Measurements from ENCODE around the gene BACE2. TPM values are rescaled to one million over a fixed set of nuclear protein-coding genes. Genes with fewer than 3 reads are reported as not detected.
A peak's percentile ranks its signal among the peaks of the same experiment; 100 is the strongest.
"Not testable (repeated sequence)": the region's sequence is repeated elsewhere in the genome, so short reads cannot be mapped to it uniquely, and the experiment has no call there.

The BACE2 gene
- total RNA-seq, 1 donor from 2014 or later = 11.4 TPM

DNA sequence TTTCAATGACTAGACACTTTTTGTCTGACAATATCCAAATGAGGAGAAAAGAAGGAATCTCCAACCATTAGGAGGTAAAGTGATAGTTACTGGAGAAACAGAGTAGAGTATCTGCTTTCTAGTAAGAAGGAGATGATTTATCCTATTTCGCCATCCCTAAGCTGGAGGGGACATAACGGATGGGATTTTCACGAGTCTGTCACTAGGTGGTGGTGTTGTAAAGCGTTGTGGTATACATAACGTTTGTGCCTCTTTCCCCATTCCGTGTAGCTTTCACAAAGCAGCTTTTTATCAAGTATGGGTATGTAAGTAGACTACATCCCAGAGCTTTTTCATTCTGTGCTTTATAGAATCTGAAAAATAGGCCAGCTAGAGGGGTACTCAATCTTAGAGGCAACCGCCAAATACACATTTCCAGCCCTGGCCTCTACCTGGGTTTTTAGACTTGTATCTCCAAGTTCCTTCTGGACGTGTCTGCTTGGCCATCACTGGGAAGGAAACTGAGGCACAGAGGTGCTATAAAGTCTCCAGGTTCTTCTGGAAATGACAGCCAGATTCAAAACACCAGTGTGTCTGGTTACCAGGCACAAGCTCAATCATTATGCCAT is 115.4 kb downstream of the BACE2 start:
- no peak for DNase-seq
- peak; percentile 93 for ATAC-seq (ENCODE audit: poor library complexity)
- intact Hi-C loops (cut with DNase I) = loop anchor here (5.0 kb wide), 1 partner anchor 179 kb away; no protein-coding TSS in a partner anchor

DNA sequence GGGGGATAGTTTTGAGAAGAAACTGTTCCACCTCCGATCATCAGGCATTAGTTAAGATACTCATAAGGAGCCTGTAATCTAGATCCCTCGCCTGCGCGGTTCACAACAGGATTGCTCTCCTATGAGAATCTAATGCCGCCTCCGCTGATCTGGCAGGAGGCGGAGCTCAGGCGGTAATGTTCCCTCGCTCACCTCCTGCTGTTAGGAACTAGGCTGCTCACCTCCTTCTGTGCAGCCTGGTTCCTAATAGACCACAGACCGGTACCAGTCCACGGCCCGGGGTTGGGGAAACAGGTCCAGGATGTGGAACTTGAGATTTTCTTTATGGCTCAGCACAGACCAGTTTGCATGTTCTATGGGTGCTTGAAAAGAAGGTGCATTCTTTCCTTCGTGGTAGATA is 121.5 kb downstream of the BACE2 start:
- ATAC-seq (ENCODE audit: poor library complexity) (no peak), DNase-seq (no peak)
- intact Hi-C loops (cut with DNase I) = no loop called here

DNA sequence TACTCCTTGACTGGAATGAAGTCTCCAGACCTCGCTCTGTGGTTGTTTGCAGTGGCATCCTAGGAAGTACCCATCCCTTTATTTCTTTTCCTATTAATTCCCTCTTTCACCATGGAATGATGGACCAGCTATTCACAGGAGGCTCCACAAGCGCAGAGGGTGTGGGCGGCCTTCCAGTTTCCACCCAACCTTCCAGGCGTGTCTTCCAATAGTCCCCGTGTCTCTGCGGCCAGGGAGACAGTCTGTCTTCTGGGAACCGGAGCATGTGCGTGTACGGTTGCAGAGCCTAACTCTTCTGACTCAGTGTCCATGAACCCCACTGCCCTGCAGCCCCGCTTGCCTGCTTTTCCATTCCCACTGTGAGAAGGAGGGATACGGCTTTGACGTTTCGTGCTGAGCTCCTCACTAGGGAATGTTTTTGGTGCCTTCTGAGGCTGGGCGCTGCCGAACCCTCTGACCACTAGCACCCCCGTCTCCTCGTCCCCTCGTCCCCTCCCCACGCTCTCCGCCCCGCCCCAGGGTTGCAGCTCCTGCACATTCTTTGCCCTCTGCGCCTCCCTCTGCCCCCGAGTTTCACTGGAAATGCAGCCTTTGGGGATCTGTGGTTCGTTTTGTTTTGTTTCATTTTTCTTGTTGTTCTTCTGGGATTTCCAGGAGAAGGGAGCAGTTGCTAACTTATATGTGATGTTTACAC is 122.3 kb downstream of the BACE2 start:
- ATAC-seq (ENCODE audit: poor library complexity) (no peak), DNase-seq (peak; percentile 43)
- intact Hi-C loops (cut with DNase I) = no loop called here

DNA sequence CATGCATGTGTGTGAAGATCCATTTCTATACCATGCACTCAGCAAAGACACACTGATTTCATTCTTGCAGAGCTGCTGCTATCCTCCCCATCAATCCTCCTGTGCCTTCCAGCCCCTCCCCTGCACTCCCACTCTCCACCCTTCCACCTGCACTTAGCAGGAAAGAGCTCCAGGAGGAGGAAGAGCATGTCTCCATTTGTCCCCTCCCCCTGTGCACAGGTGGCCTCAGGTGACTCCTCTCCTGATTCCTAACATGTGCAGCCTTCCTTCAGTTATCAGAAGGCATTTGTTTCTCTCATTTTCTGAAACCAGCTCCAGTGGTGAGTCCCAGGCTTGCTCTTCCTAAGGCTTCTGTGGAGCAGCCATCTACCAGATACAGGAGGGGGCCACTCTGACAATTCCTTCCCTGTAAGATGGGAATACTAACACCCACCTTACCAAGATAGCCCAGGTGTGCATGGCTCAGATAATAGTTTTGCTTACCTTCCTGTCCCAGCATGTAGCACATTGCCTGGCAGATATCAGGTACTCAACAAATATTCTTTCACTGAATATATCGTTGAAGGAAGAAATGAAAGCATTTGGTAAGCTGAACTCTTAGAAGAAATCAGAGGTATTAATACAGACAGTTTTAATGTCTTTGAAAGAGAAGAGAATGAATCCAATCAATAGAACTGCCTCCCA is 126.7 kb downstream of the BACE2 start:
- no peak for ATAC-seq (ENCODE audit: poor library complexity)
- no peak for DNase-seq
- intact Hi-C loops (cut with DNase I) = no loop called here

DNA sequence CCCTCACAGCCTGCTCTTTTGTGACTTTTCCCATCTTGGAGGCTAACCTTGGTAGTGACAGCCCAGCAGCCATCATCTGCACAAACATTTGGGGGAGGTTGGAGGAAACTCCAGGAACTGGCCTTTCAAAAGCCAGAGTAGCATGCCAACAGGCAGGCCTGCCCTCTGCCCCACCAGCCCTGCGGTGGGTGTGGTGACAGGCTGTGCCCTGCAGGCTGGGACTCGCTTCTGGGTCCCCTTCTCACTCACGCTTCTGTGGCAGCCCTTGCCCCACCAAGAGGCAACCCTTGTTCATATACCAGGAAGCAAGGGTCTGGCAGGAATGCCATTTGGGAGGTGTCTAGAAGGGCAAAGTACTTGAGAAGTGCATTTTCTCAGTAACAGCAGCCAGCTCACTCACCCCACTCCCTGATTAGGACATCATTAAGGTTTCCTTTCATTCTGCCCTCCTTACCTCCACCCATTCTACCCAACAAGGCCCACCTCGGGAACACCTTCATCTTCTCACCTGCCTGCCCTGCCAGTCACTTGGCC is 127.8 kb downstream of the BACE2 start:
- ATAC-seq (ENCODE audit: poor library complexity) (no peak), DNase-seq (no peak)
- intact Hi-C loops (cut with DNase I) = no loop called here

DNA sequence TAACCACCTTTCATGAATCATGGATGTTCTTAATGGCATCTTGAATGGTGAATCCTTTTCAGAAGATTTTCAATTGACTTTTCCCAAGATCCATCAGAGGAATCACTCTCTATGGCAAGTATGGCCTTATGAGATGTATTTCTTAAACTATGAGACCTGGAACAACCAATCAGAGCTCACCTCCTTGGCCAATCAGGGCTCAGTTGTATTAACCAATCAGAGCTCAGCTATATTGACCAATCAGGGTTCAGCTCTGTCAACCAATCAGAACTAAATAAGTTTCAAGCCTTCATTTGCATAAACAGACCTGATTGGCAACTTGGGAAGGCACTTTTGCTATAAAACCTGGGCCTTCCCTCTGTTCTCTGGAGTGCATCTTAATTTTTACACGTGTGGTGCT is 135.0 kb downstream of the BACE2 start:
- no peak for DNase-seq
- intact Hi-C loops (cut with DNase I) = no loop called here
- ATAC-seq (ENCODE audit: poor library complexity) = no peak

DNA sequence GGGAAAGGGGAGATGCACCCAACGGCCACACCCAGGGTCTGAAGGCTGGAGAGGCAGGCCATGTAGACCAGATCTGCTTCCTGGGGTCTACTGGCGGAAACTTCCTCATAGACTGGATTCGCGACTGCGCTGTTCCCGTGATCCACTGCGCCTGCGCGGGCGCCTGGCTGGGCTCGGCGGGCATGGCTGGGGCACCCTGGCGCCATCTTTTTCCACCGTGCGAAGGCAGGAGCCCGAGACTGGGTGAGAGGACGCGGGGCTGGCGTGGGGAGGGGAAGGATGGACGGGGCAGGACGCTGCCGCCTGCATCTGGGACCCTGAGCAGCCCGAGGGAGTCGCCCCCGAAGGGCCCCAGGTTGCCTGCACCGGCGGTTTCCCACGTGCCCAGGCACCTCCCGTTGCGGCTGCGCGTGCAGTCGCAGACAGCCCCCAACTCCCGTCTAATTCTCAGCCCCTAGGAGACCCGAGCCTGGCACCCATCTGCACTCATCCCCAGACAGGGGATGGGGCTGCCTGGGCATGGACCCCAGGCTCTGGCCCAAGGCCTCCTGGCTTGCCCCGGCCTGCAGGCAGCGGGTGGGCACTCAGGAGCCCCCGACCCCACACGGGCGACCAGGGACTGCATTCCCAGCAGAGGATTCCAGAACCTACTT is 136.2 kb downstream of the BACE2 start:
- no peak for DNase-seq

DNA sequence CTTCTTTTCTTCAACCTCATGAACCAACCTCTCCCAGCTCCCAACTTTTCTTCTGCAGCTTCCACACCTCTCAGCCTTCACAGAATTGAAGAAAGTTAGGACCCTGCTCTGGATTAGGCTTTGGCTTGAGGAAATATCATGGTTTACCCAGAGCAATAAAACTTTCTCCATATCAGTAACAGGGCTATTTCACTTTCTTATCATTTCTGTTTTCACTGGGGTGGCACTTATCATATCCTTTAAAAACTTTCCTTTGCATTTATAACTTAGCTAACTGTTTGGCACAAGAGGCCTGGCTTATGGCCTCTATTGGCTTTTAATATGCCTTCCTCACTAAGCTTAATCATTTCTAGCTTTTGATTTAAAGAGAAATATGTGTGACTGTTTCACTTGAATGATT is 139.3 kb downstream of the BACE2 start:
- intact Hi-C loops (cut with DNase I) = no loop called here
- no peak for ATAC-seq (ENCODE audit: poor library complexity)
- DNase-seq = no peak

More for the DNA sequence above, 136.2 kb downstream of the BACE2 start:
- intact Hi-C loops (cut with DNase I) = no loop called here
- no peak for ATAC-seq (ENCODE audit: poor library complexity)

DNA sequence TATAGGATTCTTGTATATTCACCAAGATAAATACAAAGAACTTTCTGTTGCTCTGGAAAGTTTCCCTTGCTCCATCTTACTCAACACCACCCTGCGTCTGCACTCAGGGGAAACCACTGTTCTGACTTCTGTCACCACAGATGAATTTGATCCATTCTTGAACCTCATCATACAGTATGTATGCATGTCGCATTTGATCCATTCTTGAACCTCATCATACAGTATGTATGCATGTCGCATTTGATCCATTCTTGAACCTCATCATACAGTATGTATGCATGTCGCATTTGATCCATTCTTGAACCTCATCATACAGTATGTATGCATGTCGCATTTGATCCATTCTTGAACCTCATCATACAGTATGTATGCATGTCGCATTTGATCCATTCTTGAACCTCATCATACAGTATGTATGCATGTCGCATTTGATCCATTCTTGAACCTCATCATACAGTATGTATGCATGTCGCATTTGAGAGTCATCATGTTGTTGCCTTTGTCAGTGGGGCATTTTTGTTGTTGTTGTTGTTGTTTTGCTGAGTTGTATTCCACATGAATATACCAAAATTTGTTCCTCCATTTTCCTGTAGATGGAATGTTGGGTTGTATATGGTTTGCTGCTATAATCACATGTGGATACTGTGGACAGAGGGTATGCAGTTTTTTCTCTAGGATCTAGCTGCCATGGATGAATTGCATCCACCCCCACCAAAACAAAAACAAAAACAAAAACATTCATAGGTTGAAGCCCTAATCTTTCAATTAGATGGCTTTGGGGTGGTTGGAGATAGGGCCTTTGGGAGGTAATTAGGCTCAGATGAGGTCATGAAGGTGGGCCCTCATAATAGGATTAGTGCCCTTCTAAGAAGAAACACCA is 145.6 kb downstream of the BACE2 start:
- intact Hi-C loops (cut with DNase I); DNase-seq; ATAC-seq (ENCODE audit: poor library complexity): not testable (repeated sequence)

DNA sequence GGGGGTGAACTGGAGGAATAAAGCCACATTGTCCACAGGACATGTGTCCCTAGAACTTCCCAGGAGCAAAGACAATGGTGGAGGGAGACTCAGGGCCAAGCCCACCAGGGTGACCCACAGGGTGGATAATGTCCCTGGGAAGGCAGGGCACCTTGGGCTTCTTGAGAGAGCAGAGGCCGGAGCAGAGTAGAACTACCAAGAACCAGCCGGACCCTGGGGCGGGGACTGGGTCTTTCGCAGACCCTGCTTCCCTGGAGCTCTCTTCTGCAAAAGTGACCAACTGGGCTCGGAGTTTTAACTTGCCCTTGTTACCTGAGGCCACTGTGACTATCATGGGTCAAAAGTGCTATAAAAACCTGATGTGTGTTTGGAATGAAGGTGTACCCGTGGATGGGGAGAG is 147.8 kb downstream of the BACE2 start:
- ATAC-seq (ENCODE audit: poor library complexity) (no peak), DNase-seq (no peak)
- intact Hi-C loops (cut with DNase I) = no loop called here

DNA sequence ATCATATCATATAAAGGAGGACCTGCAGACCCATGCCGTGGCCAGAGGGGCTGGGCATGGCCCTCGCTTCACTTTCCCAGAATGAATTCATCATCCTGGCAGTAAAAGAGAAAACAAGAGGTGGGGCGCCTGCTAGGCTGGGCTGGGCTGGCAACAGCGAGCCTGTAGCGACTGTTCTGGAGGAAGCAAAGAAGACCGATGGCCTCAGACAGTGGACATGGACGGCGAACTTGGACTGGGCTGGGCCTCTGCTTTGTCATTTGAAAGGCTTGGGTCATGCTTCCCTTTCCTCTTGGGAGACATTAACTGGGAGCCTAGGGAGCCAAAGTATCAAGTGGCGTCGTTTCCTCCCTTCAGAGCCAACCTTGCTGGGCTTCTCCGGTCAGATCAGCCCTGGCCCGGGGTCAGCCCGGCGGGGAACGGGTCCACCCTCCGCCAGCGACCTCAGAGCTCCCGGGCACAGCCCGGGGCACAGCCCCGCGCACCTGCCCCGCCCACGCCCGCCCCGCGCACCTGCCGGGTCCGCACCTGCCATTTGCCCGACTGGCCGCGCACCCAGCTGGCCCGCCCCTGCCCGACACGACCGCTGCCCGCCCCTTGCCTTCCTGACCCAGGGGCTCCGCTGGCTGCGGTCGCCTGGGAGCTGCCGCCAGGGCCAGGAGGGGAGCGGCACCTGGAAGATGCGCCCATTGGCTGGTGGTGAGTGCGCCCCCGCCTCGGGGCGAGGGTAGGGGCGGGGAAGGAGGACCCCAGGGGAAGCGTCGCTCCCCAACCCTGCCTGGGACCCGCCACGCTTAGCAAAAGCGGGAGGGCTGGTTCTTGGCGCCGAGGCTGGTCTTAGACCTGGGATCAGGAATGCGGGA is 148.5 kb downstream of the BACE2 start, which contains the start of gene FAM3B:
TSS of gene FAM3B (plus strand) at position 602 of the 863 bp plus-strand sequence. CDS start at position 681, 79 bp downstream.
- DNase-seq (no peak), ATAC-seq (ENCODE audit: poor library complexity) (peak; percentile 25)
- intact Hi-C loops (cut with DNase I) = no loop called here

DNA sequence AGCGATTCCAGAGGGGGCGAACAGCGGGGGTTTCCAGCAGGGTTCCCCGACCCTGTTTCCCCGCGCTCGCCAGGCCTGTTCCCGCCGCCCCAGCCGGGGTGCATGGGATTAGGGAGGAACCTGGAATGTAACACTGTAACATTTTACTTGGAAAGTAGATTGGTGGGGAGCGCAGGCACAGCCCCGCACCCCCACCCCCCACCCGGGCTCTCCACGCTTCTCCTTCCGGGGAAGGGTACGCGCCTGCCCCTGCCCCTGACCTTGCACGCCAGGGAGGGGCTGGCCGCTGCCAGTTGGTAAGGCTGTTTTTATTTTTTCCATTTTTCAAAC is 149.1 kb downstream of the BACE2 start:
- no peak for DNase-seq
- intact Hi-C loops (cut with DNase I) = no loop called here
- no peak for ATAC-seq (ENCODE audit: poor library complexity)

DNA sequence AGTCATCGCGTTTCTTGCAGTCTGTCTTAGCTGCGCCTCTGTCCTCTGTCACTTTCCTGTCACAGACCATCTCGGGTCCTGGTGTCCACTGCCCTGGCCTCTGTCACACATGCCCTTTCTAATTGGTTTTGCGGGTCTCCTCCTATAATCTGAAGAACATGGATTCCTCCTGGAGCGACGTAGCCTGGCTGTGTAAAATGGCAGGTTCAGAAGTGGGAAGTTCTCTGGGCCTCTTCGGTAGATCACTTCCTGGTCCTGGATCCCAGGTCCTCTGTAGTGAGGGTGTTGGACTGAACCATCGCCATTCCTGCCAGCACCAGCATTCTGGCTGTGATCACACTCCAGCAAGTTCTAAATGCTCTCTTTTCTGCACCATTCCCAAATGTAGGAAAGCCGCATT is 149.5 kb downstream of the BACE2 start:
- ATAC-seq (ENCODE audit: poor library complexity) (no peak), DNase-seq (no peak)
- intact Hi-C loops (cut with DNase I) = no loop called here

DNA sequence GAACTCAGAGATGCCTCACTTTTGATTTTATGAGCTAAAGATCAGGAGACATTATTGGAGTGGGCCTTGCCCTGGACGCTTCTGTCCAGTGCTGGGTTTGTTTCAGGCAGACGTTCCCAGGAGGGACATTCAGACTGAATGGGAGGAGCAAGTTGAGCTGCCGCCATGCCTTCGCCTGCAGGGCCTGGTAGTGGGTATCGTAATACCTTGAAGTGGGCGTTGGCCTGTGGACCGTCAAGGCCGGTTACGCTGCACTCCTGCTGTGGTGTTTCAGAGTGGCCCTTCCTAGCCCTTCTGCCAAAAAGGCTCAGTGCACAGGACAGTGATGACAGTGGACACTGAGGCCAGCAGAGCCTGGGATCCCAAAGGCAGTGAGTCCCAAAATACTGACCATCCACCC is 150.3 kb downstream of the BACE2 start:
- ATAC-seq (ENCODE audit: poor library complexity) (no peak), DNase-seq (no peak)
- intact Hi-C loops (cut with DNase I) = no loop called here

DNA sequence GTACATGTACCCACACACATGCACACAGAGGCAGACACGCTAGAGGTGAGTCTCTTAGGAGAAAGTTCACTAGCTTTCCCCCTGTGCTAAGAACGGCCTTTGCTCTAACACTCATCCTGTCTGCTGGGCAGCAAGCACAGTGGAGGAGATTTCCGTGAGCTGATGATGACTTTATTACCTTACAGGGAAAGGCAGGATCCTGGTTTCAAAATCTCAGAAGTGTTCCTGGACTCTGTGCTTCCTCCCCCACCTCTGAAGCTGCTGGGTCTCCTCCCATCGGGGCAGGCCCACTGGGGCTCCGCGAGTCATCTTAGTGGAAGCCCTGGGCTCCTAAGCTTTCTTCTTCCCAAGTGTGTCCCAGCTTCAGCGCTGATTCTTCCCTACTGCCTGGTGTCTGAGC is 151.3 kb downstream of the BACE2 start:
- no peak for ATAC-seq (ENCODE audit: poor library complexity)
- no peak for DNase-seq
- intact Hi-C loops (cut with DNase I) = no loop called here

DNA sequence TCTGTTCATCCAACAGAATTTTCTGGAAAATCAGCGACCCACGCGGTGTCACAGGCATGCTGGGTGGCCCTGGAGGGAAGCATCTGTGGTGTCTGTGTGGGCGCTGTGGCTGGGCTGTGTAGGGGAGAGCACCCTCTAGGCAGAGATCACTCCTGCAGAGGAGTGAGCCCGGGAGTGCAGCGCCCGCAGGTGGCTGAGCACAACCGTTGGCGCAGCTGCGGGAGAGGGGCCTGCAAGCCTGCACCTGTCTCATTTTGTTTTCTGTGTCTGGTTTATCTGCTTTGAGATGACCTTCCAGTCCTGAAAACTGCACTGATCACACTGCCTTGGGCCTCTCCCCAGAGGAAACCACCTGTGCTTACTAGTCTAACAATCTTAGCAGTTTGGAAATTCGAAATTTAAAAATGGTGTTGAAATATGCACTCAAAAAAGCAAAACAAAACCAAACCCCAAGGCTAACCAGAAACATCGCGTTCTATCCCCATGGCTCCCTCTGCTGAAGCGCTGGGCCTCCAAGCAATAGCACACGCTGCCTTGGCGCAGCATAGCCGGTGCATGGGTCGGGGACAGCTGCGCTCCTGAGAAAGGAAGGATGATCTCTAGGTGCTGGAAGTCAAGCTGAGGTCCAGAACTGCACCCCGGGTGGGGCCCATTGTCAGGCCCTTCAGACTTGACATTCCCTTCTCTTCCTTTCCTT is 153.4 kb downstream of the BACE2 start:
- ATAC-seq (ENCODE audit: poor library complexity) = no peak
- no peak for DNase-seq
- intact Hi-C loops (cut with DNase I) = no loop called here

DNA sequence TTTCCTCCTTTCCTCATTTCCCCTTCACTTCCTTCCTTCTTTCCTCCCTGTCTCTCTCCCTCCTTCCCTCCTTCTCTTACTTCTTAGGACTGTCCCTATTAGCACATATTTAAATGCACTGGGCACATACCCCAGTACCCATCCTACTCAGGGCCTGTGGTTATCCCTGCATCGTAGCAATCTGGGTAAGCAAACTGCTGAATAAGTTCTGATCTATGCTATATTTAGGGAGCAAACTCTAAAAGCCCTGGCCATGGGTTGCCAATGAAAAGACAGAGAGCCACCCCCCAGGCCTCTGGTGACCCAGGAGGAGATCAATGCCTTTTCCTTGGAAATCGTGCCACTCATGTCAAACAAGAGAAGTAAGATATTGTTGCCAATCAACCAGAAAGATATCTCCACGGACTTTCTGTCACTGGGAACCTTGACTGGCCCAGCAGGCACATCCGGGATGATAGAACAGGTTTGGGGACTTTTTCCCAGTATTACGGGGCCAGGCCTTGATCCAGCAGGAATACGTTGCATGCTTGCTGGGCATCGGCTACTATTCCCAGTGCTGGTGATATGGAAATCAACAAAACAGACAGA is 154.0 kb downstream of the BACE2 start:
- intact Hi-C loops (cut with DNase I) = no loop called here
- DNase-seq (no peak), ATAC-seq (ENCODE audit: poor library complexity) (no peak)
